Neutrophil (primary cell): ENCODE data around the gene CLN6.

Source experiments
- H3K27ac ChIP-seq: fragments of 200-600 bp; sonication (generic); 2 replicates; pipeline ENCODE4 v1.5.1; 2016; ENCODE audit warnings: mild to moderate bottlenecking, moderate library complexity
- H3K27me3 ChIP-seq: fragments of 200-600 bp; sonication (generic); 2 replicates; pipeline ENCODE4 v1.6.0; 2016; ENCODE audit warnings: mild to moderate bottlenecking
- H3K36me3 ChIP-seq: fragments of 200-600 bp; sonication (generic); 2 replicates; pipeline ENCODE4 v1.5.1; 2017
- H3K4me1 ChIP-seq, 2 experiments: fragments of 200-600 bp in 1 of 2; sonication (generic) in 1 of 2; 1 replicate in 1 of 2; 2 replicates in 1 of 2; pipeline versions ENCODE4 v1.5.1 to v1.6.1; 2013 to 2016; ENCODE audit warnings: low read depth in 1 of 2, low read length in 1 of 2, mild to moderate bottlenecking in 1 of 2, moderate library complexity in 1 of 2; ENCODE audit not compliant: control insufficient read depth in 1 of 2, insufficient read depth in 1 of 2
- H3K4me3 ChIP-seq, 2 experiments: fragments of 200-600 bp in 1 of 2; sonication (generic) in 1 of 2; 1 replicate in 1 of 2; 2 replicates in 1 of 2; pipeline ENCODE4 v1.5.1; 2013 to 2016; ENCODE audit warnings: low read depth in 1 of 2, low read length in 1 of 2, mild to moderate bottlenecking in 1 of 2, moderate library complexity in 1 of 2
- H3K9me3 ChIP-seq: fragments of 200-600 bp; sonication (generic); 2 replicates; pipeline ENCODE4 v1.5.1; 2016
- TF ChIP-seq, protein P1 (sequence below): fragments of 200-600 bp; sonication (generic); IDR thresholded peaks from 2 replicates; pipeline ENCODE4 v1.5.1; 2016; ENCODE audit warnings: antibody characterized with exemption

CLN6 gene

DNA sequence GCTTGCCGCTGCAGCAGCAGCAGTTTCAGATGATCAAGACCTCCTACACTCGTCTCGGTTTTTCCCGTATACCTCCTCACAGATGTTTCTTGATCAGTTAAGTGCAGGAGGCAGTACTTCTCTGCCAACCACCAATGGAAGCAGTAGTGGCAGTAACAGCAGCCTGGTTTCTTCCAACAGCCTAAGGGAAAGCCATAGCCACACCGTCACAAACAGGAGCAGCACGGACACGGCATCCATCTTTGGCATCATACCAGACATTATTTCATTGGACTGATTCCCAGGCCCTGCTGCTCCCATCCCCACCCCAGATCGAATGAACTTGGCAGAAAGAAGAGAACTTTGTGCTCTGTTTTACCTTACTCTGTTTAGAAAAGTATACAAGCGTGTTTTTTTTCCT is 42.0 kb downstream of the CLN6 start:
- TF ChIP-seq, protein P1, sequence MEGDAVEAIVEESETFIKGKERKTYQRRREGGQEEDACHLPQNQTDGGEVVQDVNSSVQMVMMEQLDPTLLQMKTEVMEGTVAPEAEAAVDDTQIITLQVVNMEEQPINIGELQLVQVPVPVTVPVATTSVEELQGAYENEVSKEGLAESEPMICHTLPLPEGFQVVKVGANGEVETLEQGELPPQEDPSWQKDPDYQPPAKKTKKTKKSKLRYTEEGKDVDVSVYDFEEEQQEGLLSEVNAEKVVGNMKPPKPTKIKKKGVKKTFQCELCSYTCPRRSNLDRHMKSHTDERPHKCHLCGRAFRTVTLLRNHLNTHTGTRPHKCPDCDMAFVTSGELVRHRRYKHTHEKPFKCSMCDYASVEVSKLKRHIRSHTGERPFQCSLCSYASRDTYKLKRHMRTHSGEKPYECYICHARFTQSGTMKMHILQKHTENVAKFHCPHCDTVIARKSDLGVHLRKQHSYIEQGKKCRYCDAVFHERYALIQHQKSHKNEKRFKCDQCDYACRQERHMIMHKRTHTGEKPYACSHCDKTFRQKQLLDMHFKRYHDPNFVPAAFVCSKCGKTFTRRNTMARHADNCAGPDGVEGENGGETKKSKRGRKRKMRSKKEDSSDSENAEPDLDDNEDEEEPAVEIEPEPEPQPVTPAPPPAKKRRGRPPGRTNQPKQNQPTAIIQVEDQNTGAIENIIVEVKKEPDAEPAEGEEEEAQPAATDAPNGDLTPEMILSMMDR, result no peak
- Histone ChIP-seq H3K27me3 (no peaks in the 10 kb centered on the region), H3K27ac (no peak overlapping the region), H3K4me1 (peaks cover 12 to 27% of the 10 kb centered on the region in 2 experiments), H3K4me3 (no peak overlapping the region), H3K9me3 (no peaks in the 10 kb centered on the region), H3K36me3 (peaks cover 93% of the 10 kb centered on the region)

DNA sequence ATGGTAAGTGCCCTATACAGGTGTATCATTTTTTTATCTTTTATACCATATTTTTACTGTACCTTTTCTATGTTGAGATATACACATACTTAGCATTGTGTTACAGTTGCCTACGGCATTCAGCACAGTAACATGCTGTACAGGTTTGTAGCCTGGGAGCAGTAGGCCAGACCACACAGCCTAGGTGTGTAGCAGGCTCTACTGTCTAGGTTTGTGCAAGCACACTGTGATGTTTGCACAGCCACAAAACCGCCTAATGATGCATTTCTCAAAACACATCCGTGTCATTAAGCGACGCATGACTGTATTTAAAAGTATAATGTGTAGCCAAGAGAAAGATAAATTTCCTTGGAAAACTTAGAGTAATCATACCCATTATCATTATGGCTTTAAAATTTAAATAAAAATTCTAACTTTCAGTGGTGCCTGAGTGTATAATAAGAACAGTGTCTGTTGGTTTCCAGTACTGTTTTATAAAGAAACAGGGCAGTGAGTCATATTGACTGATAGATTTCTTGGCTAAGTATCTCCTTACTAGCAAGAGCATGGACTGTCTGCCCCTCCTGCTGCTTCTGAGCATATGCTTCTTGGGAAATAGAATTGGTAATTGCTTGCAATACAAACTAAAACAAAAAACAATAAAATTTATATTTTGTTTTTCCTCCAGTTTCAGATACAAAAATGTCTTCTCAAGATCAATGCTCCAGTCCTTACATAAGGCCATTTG is 42.7 kb downstream of the CLN6 start:
- no peak overlapping the region for H3K4me3 ChIP-seq
- no peaks in the 10 kb centered on the region for H3K9me3 ChIP-seq
- peak overlapping the region; percentile 74 for H3K27ac ChIP-seq
- peaks cover 12 to 28% of the 10 kb centered on the region in 2 experiments for H3K4me1 ChIP-seq
- H3K36me3 ChIP-seq, result peaks cover 92% of the 10 kb centered on the region
- TF ChIP-seq, protein P1, result no peak
- H3K27me3 ChIP-seq, result no peaks in the 10 kb centered on the region

DNA sequence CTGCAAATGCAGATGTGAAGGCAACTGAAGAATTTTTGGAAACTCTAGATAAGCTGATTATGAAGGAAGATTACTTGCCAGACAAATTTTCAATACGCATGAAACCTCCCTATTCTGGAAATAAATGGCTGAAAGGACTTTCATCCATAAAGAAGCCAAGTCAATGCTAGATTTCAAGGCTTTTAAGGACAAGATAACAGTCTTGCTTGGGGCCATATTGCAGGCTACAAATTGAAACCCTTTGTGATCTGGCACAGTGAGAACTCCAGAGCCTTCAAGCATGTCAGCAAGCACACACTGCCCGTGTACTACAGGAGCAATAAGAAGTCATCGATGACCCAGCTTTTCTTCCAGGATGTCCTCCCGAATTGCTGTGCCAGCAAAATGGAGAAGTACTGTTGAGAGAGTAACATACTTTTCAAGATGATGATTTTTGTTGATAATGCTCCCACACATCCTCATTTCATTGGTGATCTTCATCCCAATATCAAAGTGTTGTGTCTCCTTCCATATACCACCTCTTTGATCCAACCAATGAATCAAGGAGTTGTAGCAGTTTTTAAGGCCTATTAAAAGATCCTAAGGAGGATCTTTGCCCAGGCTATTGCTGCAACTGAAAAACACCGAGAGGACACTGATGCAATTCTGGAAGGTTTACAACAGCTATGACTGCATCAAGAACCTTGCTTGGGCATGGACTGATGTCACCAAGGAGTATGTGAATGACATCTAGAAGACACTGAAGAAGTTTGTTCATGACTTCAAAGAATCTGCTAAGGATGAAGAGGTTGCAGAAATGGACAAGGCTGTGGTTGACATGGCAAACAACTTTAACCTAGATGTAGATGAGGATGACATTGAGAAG is 44.7 kb downstream of the CLN6 start:
- H3K4me1 ChIP-seq, result peaks cover 12 to 28% of the 10 kb centered on the region in 2 experiments
- H3K36me3 ChIP-seq, result peaks cover 93% of the 10 kb centered on the region
- no peak overlapping the region for H3K4me3 ChIP-seq
- H3K27ac ChIP-seq, result peak overlapping the region; percentile 74
- no peaks in the 10 kb centered on the region for H3K9me3 ChIP-seq
- TF ChIP-seq, protein P1, result no peak
- no peaks in the 10 kb centered on the region for H3K27me3 ChIP-seq

DNA sequence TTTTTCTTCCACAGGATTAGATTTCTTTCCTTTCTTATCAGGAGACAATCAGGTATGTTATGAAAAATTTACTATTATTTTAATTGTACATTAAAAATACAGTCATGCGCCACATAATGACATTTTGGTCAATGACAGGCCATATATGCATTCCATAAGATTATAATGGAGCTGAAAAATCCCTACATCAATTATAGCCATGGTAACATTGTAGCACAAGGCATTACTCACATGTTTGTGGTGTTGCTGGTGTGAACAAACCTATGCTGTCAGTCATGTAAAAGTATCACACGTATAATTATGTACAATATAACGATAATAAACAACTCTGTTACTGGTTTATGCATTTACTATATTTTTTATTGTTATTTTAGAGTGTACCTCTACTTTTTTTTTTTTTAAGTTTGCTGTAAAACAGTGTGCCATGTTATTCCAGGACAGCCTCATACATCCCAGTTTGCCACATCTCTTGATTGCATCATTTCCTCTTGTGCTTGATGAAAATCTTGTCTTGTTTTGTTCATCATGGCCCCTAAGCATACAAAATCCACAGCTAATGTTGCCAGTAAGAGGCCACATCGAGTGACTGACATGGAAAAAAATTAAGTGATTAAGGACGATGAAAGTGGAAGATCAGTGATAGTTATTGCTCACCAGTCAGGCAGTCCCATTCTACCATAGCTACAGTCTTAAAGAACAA is 45.8 kb downstream of the CLN6 start:
- TF ChIP-seq, protein P1, result no peak
- Histone ChIP-seq H3K27ac (peak overlapping the region; percentile 74), H3K4me3 (no peak overlapping the region), H3K36me3 (peaks cover 92% of the 10 kb centered on the region), H3K9me3 (no peaks in the 10 kb centered on the region), H3K4me1 (peaks cover 12 to 28% of the 10 kb centered on the region in 2 experiments), H3K27me3 (no peaks in the 10 kb centered on the region)

DNA sequence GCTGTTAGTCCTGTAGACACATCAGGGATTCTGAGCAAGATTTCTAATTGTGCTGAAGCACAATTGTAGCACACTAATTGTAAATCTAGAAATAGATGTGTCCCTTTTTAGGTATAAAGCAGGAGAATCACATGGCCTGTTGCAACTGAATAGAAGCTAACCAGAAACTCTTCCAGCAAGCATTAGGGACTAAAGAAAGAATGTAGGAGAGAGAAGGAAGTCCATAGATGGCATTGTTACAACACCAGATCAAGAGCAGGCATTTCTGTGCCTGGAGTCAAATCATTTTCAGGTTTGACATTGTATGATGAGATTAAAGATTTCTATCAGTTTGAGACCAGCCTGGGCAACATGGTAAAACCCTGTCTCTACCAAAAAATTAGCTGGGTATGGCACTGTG is 51.8 kb downstream of the CLN6 start:
- H3K4me3 ChIP-seq, result no peak overlapping the region
- TF ChIP-seq, protein P1, result no peak
- H3K27ac ChIP-seq, result peak overlapping the region; percentile 40
- H3K4me1 ChIP-seq, result peaks cover 0 to 3% of the 10 kb centered on the region in 2 experiments
- H3K9me3 ChIP-seq, result no peaks in the 10 kb centered on the region
- H3K36me3 ChIP-seq, result peaks cover 92% of the 10 kb centered on the region
- H3K27me3 ChIP-seq, result no peaks in the 10 kb centered on the region
